Measurements from ENCODE around the gene CFAP65.

Gene CFAP65

DNA sequence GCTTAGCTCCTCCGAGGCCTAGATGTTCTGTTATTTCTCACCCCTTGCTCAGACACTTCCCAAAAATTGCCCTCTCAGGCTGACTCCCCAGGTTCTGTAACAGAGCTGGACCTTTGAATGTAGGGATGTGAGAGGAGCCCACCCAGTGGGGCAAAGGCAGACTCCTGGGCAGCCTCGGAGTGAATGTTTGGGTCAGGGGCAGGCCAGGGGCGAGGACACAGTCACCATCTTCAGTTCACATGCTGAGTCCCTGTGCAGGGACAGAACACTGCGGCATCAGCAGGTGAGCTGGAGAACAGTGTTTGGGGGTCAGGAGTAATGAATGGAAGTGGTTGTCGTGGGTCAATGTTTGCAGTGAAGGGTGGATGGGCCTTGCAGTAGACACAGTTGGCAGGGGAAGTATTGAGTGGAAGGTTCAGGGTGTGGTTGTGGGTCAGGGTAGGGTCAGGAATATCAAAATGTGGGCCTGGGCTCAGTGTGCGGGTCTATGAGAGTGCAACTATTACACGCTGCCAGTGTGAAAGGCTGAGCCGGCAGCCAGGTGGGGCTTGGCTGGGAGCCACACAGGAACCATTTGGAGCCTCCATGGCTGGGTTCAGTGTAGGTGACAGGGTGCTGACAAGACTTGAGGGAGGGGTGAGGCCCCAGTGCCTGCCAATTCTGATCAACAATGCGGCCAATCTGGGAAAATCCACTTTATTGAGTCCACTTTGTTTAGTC lies 15.0 kb upstream of the CFAP65 start:
- TF ChIP-seq, protein P1, sequence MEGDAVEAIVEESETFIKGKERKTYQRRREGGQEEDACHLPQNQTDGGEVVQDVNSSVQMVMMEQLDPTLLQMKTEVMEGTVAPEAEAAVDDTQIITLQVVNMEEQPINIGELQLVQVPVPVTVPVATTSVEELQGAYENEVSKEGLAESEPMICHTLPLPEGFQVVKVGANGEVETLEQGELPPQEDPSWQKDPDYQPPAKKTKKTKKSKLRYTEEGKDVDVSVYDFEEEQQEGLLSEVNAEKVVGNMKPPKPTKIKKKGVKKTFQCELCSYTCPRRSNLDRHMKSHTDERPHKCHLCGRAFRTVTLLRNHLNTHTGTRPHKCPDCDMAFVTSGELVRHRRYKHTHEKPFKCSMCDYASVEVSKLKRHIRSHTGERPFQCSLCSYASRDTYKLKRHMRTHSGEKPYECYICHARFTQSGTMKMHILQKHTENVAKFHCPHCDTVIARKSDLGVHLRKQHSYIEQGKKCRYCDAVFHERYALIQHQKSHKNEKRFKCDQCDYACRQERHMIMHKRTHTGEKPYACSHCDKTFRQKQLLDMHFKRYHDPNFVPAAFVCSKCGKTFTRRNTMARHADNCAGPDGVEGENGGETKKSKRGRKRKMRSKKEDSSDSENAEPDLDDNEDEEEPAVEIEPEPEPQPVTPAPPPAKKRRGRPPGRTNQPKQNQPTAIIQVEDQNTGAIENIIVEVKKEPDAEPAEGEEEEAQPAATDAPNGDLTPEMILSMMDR (conservative IDR thresholded peaks at IDR 0.05; ENCODE audit: low read length): no peak
- DNase-seq (ENCODE audit: low read depth): no peak

DNA sequence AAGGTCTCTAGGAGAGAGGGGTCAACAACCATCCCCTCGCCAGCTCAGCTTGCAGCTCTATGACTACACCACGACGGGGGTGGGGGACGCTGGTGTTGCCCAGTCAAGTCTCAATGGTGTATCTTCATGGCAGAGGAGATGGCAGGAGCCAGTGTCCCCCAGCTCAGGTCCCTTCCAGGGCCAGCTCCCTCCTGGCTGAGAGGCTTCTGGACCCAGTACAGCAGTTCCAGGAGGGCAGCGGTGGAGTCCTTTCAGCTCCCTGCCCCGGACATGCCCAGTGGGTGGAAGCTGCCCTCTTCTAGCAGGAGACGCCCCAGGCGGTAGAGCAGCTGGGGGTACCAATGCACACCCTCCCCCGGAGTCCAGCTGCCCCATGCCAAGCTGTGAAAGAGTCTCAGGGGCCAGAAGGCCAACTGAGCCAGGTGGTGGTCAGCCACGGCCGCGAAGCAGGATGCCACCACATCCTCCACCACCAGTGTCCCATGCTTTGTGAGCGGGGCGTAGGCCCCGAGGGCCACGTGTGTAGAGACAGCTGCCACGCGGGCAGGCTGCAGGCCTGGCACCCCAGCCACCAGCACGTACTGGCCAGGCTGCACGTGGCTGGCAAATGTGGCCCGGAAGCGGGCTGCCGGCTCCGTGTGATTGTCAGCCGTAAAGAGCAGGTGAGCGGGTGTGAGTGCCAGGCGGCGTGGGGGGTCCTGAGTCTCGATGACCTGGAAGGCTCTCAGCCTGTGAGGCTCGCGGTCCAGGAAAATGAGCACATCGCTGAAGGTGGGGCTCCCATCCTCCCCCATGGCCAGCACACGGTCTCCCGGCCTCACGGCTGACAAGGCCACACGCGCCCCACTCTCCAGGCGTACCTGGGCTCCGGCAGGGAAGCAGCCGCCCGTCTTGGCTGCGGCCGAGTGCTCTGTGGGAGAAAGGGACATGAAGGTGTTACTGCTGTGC lies 13.9 kb upstream of the CFAP65 start:
- TF ChIP-seq, protein P1 (conservative IDR thresholded peaks at IDR 0.05; ENCODE audit: low read length): no peak

More for the DNA sequence above, 15.0 kb upstream of the CFAP65 start:
- H3K4me3 ChIP-seq (ENCODE audit: low read length): no peak overlapping the region

DNA sequence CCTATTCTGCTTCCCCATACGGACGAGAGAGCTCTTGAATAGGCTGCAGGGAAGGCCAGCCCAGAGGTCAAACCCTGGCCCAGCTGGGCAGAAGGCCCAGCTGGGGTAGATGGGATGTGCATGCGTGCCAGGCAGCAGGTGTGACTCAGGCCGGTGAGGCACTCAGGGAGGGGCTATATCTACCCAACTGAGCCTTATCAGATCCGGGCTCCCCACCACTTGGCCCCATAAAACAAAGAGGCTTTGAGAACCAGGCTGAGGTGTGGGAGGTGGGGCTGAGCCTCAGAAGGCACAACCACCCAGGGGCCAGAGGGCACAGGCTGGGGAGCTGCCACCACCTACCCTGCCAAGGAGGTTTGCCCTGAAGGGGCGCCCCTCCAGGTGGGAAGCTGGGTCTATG lies 8.0 kb upstream of the CFAP65 start:
- DNase-seq (ENCODE audit: low read depth): no peak
- no peak overlapping the region for H3K4me3 ChIP-seq (ENCODE audit: low read length)
- TF ChIP-seq, protein P1 (conservative IDR thresholded peaks at IDR 0.05; ENCODE audit: low read length): no peak

More for the DNA sequence above, 13.9 kb upstream of the CFAP65 start:
- no peak for DNase-seq (ENCODE audit: low read depth)
- no peak overlapping the region for H3K4me3 ChIP-seq (ENCODE audit: low read length)

GRCh38 chr2:219045937-219046550 lies 4.7 kb upstream of the CFAP65 start:
- no peak overlapping the region for H3K4me3 ChIP-seq (ENCODE audit: low read length)
- TF ChIP-seq, protein P1 (conservative IDR thresholded peaks at IDR 0.05; ENCODE audit: low read length): no peak
- DNase-seq (ENCODE audit: low read depth): no peak

DNA sequence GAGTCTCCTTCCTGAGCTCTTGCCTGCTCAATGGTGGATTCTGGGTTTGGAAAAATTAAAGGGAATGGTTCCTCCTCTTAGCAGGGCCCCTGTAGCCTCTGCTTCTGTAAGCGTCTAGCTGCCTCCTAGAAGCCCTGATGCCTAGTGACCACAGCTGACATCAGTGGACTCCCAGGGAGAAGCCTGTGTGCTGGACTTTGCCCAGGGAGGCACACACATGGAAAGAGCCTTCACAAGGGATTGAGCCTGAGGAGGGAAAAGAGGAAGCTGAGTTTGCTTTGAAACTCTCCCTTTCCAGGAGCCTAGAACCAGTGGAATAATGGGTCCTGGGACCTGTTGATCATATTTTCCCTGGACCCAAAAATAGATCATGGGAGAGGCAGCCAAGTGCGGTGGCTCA lies 1.4 kb upstream of the CFAP65 start:
- TF ChIP-seq, protein P1 (conservative IDR thresholded peaks at IDR 0.05; ENCODE audit: low read length): no peak
- no peak overlapping the region for H3K4me3 ChIP-seq (ENCODE audit: low read length)
- no peak for DNase-seq (ENCODE audit: low read depth)

DNA sequence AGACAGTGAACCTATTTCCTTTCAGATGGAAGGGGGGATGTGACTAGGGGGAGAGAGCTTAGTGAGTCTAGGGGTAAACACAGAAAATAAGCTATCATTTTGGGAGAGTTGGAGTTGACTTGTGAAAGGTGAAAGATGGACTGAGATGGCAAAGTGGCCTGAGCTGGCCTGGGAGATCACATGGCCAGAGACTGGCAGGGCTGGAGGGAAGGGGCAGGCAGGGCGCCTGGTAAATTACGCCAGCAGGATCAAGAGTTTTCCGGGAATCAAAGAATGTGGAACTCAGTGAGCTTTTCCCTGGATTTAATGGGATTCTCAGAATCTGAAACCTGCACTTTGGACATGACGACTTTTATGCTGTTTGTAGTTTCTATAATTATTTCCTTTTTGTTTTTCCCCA lies 841 bp upstream of the CFAP65 start:
- no peak overlapping the region for H3K4me3 ChIP-seq (ENCODE audit: low read length)
- no peak for DNase-seq (ENCODE audit: low read depth)
- TF ChIP-seq, protein P1 (conservative IDR thresholded peaks at IDR 0.05; ENCODE audit: low read length): no peak

Measured in AG10803 (cell line).